ENCODE data around the gene GALNT10. TPM values are rescaled to one million over a fixed set of nuclear protein-coding genes. Genes with fewer than 3 reads are reported as not detected.

GALNT10 gene
- total and polyA plus RNA-seq, 2 experiments from 2014 or later: 3.2 to 12.9 TPM

- H3K4me3 ChIP-seq: no peak overlapping the region
- TF ChIP-seq STAT1 (IDR thresholded peaks at IDR 0.05; ENCODE audit: unreplicated experiment): no peak
- no peak for TF ChIP-seq CREB1 (CRISPR knock-in tag; IDR thresholded peaks at IDR 0.05; ENCODE audit: low read depth)
- TF ChIP-seq ZNF331 (CRISPR knock-in tag; IDR thresholded peaks at IDR 0.05; ENCODE audit: low read depth): no peak
- no peak for TF ChIP-seq EZH2phosphoT487 (IDR thresholded peaks at IDR 0.05; ENCODE audit: unreplicated experiment)
- TF ChIP-seq REST (IDR thresholded peaks at IDR 0.05; ENCODE audit: unreplicated experiment): no peak
- no peak for TF ChIP-seq EZH2 (IDR thresholded peaks at IDR 0.05; ENCODE audit: low read depth, unreplicated experiment)
- no peak for TF ChIP-seq ZNF462 (CRISPR knock-in tag; IDR thresholded peaks at IDR 0.05)
- no peak for TF ChIP-seq NANOG (IDR thresholded peaks at IDR 0.05; ENCODE audit: borderline replicate concordance)
- TF ChIP-seq CTCF (conservative IDR thresholded peaks at IDR 0.05; ENCODE audit: low read depth in 2 of 2): no peak
- TF ChIP-seq JUNB (IDR thresholded peaks at IDR 0.05; ENCODE audit: unreplicated experiment): no peak
- no peak for TF ChIP-seq ETS1 (IDR thresholded peaks at IDR 0.05)
- no peak for TF ChIP-seq ZNF114 (CRISPR knock-in tag; IDR thresholded peaks at IDR 0.05)
- no peak for TF ChIP-seq POLR2AphosphoS5 (IDR thresholded peaks at IDR 0.05; ENCODE audit: low read depth)
- Mint-ChIP-seq H3K9me3 (no peaks in the 10 kb centered on the region), H3K27ac (no peak overlapping the region), H3K4me3 (no peak overlapping the region), H3K4me1 (peaks cover 72% of the 10 kb centered on the region), H3K27me3 (ENCODE audit: insufficient read depth, low read depth, poor library complexity) (peaks cover 19% of the 10 kb centered on the region), H3K36me3 (ENCODE audit: low read depth) (no peaks in the 10 kb centered on the region; the same call in 1 of the 3 replicates)
- DNase-seq (ENCODE audit: low spot score): no peak
- peaks cover 64% of the 10 kb centered on the region for H3K4me1 ChIP-seq (ENCODE audit: insufficient read depth)
- peaks cover 23% of the 10 kb centered on the region for H3K79me2 ChIP-seq (replicated peaks; ENCODE audit: insufficient read depth)
- ATAC-seq: no peak
- H3K27me3 ChIP-seq (ENCODE audit: insufficient read depth): peaks cover 39% of the 10 kb centered on the region
- no peak overlapping the region for H3K27ac ChIP-seq (ENCODE audit: low read depth)
- peak overlapping the region; percentile 14; the same call in 1 of the 2 replicates for H3K4me2 ChIP-seq
- H3F3A ChIP-seq (replicated peaks; ENCODE audit: low read depth): peaks cover 11% of the 10 kb centered on the region; the same call in 1 of the 2 replicates
- peaks cover 3% of the 10 kb centered on the region; the same call in 1 of the 2 replicates for H4K20me1 ChIP-seq (replicated peaks; ENCODE audit: insufficient read depth)
- H3K36me3 ChIP-seq (ENCODE audit: insufficient read depth): no peaks in the 10 kb centered on the region
- no peaks in the 10 kb centered on the region for H3K9me2 ChIP-seq (ENCODE audit: insufficient read depth)
- no peak overlapping the region for H2AFZ ChIP-seq
These were observed 2.8 kb downstream of the GALNT10 start for GRCh38 chr5:154193283-154193682.

All from GM23338 (cell line).